Measurements from ENCODE around the gene PCYOX1L.

PCYOX1L gene

GRCh38 chr5:149370878-149371277, 13.0 kb downstream of the PCYOX1L start:
- H3K9me3 Mint-ChIP-seq: no peaks in the 10 kb centered on the region
- H3K36me3 Mint-ChIP-seq (ENCODE audit: low read depth): no peaks in the 10 kb centered on the region
- H3K4me3 Mint-ChIP-seq: no peak overlapping the region
- H3K4me1 Mint-ChIP-seq (ENCODE audit: low read depth): no peaks in the 10 kb centered on the region
- no peaks in the 10 kb centered on the region for H3K27me3 Mint-ChIP-seq
- H3K27ac Mint-ChIP-seq: no peak overlapping the region

- H3K4me3 Mint-ChIP-seq: no peak overlapping the region
- no peaks in the 10 kb centered on the region for H3K9me3 Mint-ChIP-seq
- H3K36me3 Mint-ChIP-seq (ENCODE audit: low read depth): no peaks in the 10 kb centered on the region
- H3K27me3 Mint-ChIP-seq: no peaks in the 10 kb centered on the region
- no peaks in the 10 kb centered on the region for H3K4me1 Mint-ChIP-seq (ENCODE audit: low read depth)
- no peak overlapping the region for H3K27ac Mint-ChIP-seq
Observed at GRCh38 chr5:149371296-149371962, 13.6 kb downstream of the PCYOX1L start.

- H3K4me1 Mint-ChIP-seq (ENCODE audit: low read depth): no peaks in the 10 kb centered on the region
- no peaks in the 10 kb centered on the region for H3K36me3 Mint-ChIP-seq (ENCODE audit: low read depth)
- H3K4me3 Mint-ChIP-seq: no peak overlapping the region
- no peak overlapping the region for H3K27ac Mint-ChIP-seq
- H3K27me3 Mint-ChIP-seq: no peaks in the 10 kb centered on the region
- H3K9me3 Mint-ChIP-seq: no peaks in the 10 kb centered on the region
Observed at GRCh38 chr5:149372076-149372795, 14.4 kb downstream of the PCYOX1L start.

GRCh38 chr5:149372932-149373331, 15.1 kb downstream of the PCYOX1L start:
- Mint-ChIP-seq H3K27ac (no peak overlapping the region), H3K27me3 (no peaks in the 10 kb centered on the region), H3K4me1 (ENCODE audit: low read depth) (no peaks in the 10 kb centered on the region), H3K4me3 (no peak overlapping the region), H3K9me3 (no peaks in the 10 kb centered on the region), H3K36me3 (ENCODE audit: low read depth) (no peaks in the 10 kb centered on the region)

GRCh38 chr5:149374303-149374702, 16.5 kb downstream of the PCYOX1L start:
- Mint-ChIP-seq H3K4me1 (ENCODE audit: low read depth) (no peaks in the 10 kb centered on the region), H3K27me3 (no peaks in the 10 kb centered on the region), H3K36me3 (ENCODE audit: low read depth) (no peaks in the 10 kb centered on the region), H3K9me3 (no peaks in the 10 kb centered on the region), H3K27ac (no peak overlapping the region), H3K4me3 (no peak overlapping the region)

- no peaks in the 10 kb centered on the region for H3K27me3 Mint-ChIP-seq
- H3K4me3 Mint-ChIP-seq: no peak overlapping the region
- no peaks in the 10 kb centered on the region for H3K36me3 Mint-ChIP-seq (ENCODE audit: low read depth)
- no peak overlapping the region for H3K27ac Mint-ChIP-seq
- no peaks in the 10 kb centered on the region for H3K9me3 Mint-ChIP-seq
- H3K4me1 Mint-ChIP-seq (ENCODE audit: low read depth): no peaks in the 10 kb centered on the region
Observed at GRCh38 chr5:149374801-149375200, 17.0 kb downstream of the PCYOX1L start.

GRCh38 chr5:149375434-149375833, 17.6 kb downstream of the PCYOX1L start:
- Mint-ChIP-seq H3K36me3 (ENCODE audit: low read depth) (no peaks in the 10 kb centered on the region), H3K9me3 (no peaks in the 10 kb centered on the region), H3K27ac (no peak overlapping the region), H3K4me1 (ENCODE audit: low read depth) (no peaks in the 10 kb centered on the region), H3K27me3 (no peaks in the 10 kb centered on the region), H3K4me3 (no peak overlapping the region)

GRCh38 chr5:149376104-149376503, 18.3 kb downstream of the PCYOX1L start:
- no peak overlapping the region for H3K4me3 Mint-ChIP-seq
- H3K27ac Mint-ChIP-seq: no peak overlapping the region
- no peaks in the 10 kb centered on the region for H3K9me3 Mint-ChIP-seq
- no peaks in the 10 kb centered on the region for H3K27me3 Mint-ChIP-seq
- no peaks in the 10 kb centered on the region for H3K36me3 Mint-ChIP-seq (ENCODE audit: low read depth)
- no peaks in the 10 kb centered on the region for H3K4me1 Mint-ChIP-seq (ENCODE audit: low read depth)

- Mint-ChIP-seq H3K9me3 (no peaks in the 10 kb centered on the region), H3K27ac (no peak overlapping the region), H3K27me3 (no peaks in the 10 kb centered on the region), H3K4me3 (no peak overlapping the region), H3K4me1 (ENCODE audit: low read depth) (no peaks in the 10 kb centered on the region), H3K36me3 (ENCODE audit: low read depth) (no peaks in the 10 kb centered on the region)
Observed at GRCh38 chr5:149376711-149377447, 19.0 kb downstream of the PCYOX1L start.

GRCh38 chr5:149378241-149378820, 20.5 kb downstream of the PCYOX1L start:
- Mint-ChIP-seq H3K27ac (no peak overlapping the region), H3K36me3 (ENCODE audit: low read depth) (no peaks in the 10 kb centered on the region), H3K27me3 (no peaks in the 10 kb centered on the region), H3K4me3 (no peak overlapping the region), H3K4me1 (ENCODE audit: low read depth) (no peaks in the 10 kb centered on the region), H3K9me3 (no peaks in the 10 kb centered on the region)

- Mint-ChIP-seq H3K4me3 (no peak within 1 kb of the TSS), H3K36me3 (ENCODE audit: low read depth) (no peaks in the 10 kb centered on the region), H3K4me1 (ENCODE audit: low read depth) (no peaks in the 10 kb centered on the region), H3K27ac (no peak within 1 kb of the TSS), H3K9me3 (no peaks in the 10 kb centered on the region), H3K27me3 (no peaks in the 10 kb centered on the region)
Observed at GRCh38 chr5:149379177-149379761, 21.4 kb downstream of the PCYOX1L start, which contains the start of gene IL17B. TSS of gene IL17B (minus strand) at chr5:149379292. CDS start at chr5:149379225, 67 bp downstream.

GRCh38 chr5:149379818-149380374, 22.1 kb downstream of the PCYOX1L start:
- Mint-ChIP-seq H3K27ac (no peak overlapping the region), H3K36me3 (ENCODE audit: low read depth) (no peaks in the 10 kb centered on the region), H3K4me1 (ENCODE audit: low read depth) (no peaks in the 10 kb centered on the region), H3K4me3 (no peak overlapping the region), H3K9me3 (no peaks in the 10 kb centered on the region), H3K27me3 (no peaks in the 10 kb centered on the region)

GRCh38 chr5:149380466-149381121, 22.7 kb downstream of the PCYOX1L start:
- Mint-ChIP-seq H3K27me3 (no peaks in the 10 kb centered on the region), H3K4me1 (ENCODE audit: low read depth) (no peaks in the 10 kb centered on the region), H3K4me3 (no peak overlapping the region)

More at GRCh38 chr5:149380466-149381121, 22.7 kb downstream of the PCYOX1L start:
- no peaks in the 10 kb centered on the region for H3K9me3 Mint-ChIP-seq
- H3K36me3 Mint-ChIP-seq (ENCODE audit: low read depth): no peaks in the 10 kb centered on the region
- no peak overlapping the region for H3K27ac Mint-ChIP-seq
